NCI-H69 (cell line): ENCODE results near the gene BBS5.
"Not testable (repeated sequence)": the region's sequence is repeated elsewhere in the genome, so short reads cannot be mapped to it uniquely, and the experiment has no call there.

ENCODE experiments used
- DNase-seq: peaks from one replicate; lab custom pipeline; 2025; lab: John Stamatoyannopoulos, UW

Gene BBS5

DNA sequence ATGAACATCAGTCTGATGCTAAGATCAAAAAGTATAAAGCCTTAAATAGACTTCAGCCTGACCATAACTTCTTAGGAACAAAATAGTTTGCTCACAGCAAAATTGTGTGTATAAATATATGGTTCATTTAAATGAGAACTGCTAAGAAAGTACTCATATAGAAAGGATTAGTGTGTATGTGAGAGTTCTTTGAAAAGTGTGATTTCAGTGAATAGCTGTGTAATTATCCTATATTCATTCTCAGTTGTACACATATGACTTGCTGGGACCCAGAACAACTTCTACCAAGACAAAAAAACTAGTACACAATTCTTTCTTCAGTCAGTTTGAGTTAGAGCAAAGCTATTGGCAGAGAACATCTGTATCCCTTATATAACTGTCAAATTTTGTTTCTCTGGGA, 7.2 kb downstream of the BBS5 start:
- no peak for DNase-seq

DNA sequence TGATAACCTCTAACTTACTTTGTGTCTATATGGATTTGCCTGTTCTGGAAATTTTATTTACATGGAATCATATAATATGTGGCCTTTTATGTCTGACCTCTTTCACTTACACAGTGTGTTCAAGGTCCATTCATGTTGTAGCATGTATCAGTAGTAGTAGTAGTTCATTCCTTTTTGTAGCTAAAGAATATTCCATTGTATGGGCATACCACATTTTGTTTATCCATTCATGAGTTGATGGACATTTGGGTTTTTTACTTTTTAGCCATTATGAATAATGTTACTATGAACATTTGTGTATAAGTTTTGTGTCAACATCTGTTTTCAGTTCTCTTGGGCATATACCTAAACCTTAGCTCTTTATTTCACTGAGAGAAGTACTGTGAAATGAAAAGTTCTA, 11.5 kb downstream of the BBS5 start:
- no peak for DNase-seq

- no peak for DNase-seq
These were observed 12.1 kb downstream of the BBS5 start for GRCh38 chr2:169491378-169491777.

DNA sequence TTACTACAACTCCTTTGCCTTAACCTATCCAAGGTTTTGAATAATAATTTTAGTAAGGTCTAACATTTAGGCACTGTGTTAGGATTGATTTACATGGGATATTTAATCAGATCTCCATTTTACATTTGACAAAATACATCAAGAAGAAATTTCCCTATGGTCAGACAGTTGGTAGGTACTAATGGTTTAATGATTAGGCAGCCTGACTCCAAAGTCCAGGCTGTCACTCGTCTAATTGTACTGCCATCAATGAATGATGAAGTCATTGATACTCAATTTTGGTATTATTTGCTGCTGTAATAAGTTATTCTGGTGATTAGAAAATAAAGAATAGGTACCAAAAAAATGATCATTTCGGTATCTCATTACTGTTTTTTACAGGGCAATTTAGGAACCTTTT, 14.1 kb downstream of the BBS5 start:
- no peak for DNase-seq

DNA sequence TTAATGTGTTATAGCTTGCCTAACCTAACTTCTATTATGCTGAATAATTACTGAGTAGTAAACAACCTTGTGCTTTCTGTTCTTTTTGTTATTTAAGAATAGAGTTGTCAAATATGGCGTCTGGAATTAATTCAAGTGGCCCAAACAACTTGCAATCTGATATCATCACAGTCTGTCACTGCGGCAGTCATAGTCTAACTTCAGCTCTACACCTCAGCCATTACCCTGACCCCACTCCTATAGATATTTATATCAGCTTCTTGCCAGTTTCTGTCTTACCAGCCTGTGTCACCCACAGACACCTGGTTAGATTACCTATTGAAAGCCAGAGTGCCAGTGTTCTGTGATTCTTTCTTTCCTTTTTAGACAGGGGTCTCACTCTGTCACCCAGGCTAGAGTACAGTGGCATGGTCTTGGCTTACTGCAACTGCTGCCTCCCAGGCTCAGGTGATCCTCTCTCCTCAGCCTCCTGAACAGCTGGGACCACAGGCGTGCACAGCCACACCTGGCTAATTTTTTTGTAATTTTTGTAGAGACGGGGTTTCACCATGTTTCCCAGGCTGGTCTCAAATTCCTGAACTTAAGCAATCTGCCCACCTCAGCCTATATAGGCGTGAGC, 16.1 kb downstream of the BBS5 start:
- no peak for DNase-seq

GRCh38 chr2:169504651-169505050, 25.4 kb downstream of the BBS5 start:
- DNase-seq, result no peak

DNA sequence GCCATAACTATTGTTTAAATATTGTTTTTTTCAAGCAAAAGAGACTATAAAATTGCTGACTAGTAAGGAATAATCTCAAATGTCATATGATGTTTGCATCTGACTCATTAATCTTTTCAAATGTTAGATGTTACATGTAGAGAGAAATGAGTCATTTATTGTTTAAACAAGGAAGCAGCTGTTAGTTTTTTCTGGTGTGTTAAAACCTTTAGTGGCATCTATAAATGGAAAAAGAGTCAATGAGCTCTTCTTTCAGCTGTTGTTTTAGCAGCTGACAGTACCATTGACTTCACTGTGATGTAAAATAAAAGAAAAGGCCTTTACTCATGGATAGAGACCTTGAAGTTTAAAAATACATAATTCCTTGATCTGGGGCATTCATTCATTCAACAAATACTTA, 28.4 kb downstream of the BBS5 start:
- peak; percentile 84 for DNase-seq

GRCh38 chr2:169509298-169509885, 30.1 kb downstream of the BBS5 start, which contains the start of gene KLHL41:
Gene KLHL41, plus strand, starts transcription at chr2:169509702. Its CDS starts 77 bp downstream, at chr2:169509779.
- peak; percentile 64 for DNase-seq

GRCh38 chr2:169509955-169510354, 30.7 kb downstream of the BBS5 start:
- no peak for DNase-seq

GRCh38 chr2:169510496-169510895, 31.2 kb downstream of the BBS5 start:
- DNase-seq, result peak; percentile 45

GRCh38 chr2:169511818-169512217, 32.5 kb downstream of the BBS5 start:
- DNase-seq, result peak; percentile 3

- DNase-seq, result peak; percentile 40
These were observed 33.2 kb downstream of the BBS5 start for GRCh38 chr2:169512525-169512924.

- DNase-seq, result peak; percentile 4
These were observed 33.8 kb downstream of the BBS5 start for GRCh38 chr2:169513094-169513493.

GRCh38 chr2:169513926-169514325, 34.6 kb downstream of the BBS5 start:
- DNase-seq, result peak; percentile 24

DNA sequence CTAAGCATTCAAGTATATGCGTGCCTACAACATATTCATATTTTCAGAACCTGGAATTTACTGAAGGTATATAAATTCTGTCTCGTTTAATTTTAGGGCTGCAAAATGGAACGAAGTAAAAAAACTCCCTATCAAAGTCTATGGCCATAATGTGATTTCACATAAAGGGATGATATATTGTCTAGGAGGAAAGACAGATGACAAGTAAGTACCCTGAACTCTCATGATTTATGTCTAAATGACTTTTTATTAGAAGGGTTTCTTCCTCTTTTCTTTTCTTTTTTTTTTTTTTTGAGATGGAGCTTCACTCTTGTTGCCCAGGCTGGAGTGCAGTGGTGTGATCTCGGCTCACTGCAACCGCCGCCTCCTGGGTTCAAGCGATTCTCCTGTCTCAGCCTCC, 35.5 kb downstream of the BBS5 start:
- not testable (repeated sequence) for DNase-seq

DNA sequence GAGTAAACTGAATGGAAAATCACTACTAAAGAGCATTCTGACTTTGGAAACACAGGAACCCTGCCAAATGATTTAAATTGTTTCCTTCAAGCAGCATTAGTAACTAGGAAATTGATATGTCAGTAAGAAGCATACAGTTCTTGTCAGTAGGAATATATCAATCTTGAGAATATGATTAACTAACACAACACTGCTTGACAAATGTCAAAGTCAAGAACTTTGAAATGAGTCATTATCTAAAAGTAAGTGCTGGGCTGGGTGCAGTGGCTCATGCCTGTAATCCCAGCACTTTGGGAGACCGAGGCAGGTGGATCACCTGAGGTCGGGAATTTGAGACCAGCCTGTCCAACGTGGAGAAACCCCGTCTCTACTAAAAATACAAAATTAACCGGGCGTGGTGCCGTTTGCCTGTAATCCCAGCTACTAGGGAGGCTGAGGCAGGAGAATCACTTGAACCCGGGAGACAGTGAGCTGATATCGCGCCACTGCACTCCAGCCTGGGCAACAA, 37.2 kb downstream of the BBS5 start:
- DNase-seq, result not testable (repeated sequence)

GRCh38 chr2:169520896-169521295, 41.6 kb downstream of the BBS5 start:
- no peak for DNase-seq

- DNase-seq, result no peak
These were observed 44.4 kb downstream of the BBS5 start for GRCh38 chr2:169523681-169524080.

GRCh38 chr2:169525434-169525833, 46.1 kb downstream of the BBS5 start:
- DNase-seq, result no peak

- DNase-seq, result peak; percentile 3
These were observed 47.2 kb downstream of the BBS5 start for GRCh38 chr2:169526451-169526850.

DNA sequence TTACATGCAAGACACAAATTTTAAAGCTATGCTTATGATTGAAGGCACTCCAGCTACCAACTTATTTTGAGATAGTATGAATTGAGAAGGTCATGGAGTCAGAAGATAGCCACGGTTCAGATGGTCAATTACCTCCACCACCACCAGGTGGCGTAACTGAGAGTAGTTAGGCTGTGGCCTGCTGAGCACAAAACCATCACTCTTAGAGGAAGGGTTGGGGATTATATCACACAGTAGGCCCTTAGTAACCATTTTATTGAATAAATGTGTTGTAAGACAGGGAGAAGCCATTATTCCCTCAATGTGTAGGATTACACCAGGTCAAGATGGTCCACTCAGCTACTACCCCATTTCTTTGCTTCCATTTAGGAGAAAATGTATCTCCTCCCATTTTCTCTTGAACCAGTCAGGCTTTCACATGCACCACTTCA, 49.0 kb downstream of the BBS5 start:
- DNase-seq, result peak; percentile 55

DNA sequence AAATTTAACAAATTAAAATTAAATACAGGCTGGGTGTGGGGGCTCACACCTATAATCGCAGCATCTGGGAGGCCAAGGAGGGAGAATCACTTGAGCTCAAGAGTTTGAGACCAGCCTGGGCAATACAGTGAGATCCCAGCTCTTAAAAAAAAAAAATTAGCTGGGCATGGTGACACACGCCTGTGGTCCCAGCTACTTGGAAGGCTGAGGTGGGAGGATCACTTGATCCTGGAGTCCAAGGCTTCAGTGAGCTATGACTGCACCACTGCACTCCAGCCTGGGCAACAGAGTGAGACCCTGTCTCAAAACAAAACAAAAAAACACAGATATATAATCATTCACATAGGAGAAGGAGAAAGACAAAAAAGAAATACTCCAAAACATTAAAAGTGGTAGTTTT, 60.2 kb downstream of the BBS5 start:
- DNase-seq, result not testable (repeated sequence)

GRCh38 chr2:169540146-169540545, 60.9 kb downstream of the BBS5 start:
- no peak for DNase-seq

DNA sequence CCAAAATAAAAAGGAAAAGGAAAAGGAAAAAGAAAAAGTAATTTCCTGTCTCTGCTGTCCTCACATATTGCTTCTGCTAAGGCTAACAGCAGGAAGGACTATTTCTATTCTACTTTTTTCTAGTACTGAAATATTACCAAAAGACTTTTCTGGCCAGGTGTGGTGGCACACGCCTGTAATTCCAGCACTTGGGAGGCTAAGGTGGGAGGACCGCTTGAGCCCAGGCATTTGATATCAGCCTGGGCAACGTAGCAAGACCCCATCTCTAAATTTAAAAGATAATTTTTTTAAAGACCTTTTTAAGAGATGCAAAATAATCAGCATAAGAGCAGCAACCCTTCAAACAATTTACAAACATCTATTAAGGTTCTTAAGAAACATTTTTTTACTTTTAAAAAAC, 63.1 kb downstream of the BBS5 start:
- DNase-seq, result no peak
